KMS-11 (cell line): ENCODE data around the gene MRPS31.
"Not testable (repeated sequence)": the region's sequence is repeated elsewhere in the genome, so short reads cannot be mapped to it uniquely, and the experiment has no call there.

Source experiments
- H2AFZ ChIP-seq: fragments of 200-600 bp; sonication (generic); 2 replicates; pipeline ENCODE4 v1.6.1; 2016; ENCODE audit warnings: antibody characterized with exemption, mixed run types, low read depth
- H3K27ac ChIP-seq: fragments of 200-600 bp; sonication (generic); 2 replicates; pipeline ENCODE4 v1.6.1; 2016; ENCODE audit warnings: mild to moderate bottlenecking, mixed run types
- H3K27me3 ChIP-seq: fragments of 200-600 bp; sonication (generic); 2 replicates; pipeline ENCODE4 v1.6.1; 2017; ENCODE audit warnings: mild to moderate bottlenecking, low read depth, mixed run types, moderate library complexity; ENCODE audit not compliant: insufficient read depth
- H3K36me3 ChIP-seq: fragments of 200-600 bp; sonication (generic); 2 replicates; pipeline ENCODE4 v1.6.1; 2017; ENCODE audit warnings: mild to moderate bottlenecking, mixed run types; ENCODE audit not compliant: insufficient read depth
- H3K4me1 ChIP-seq: fragments of 200-600 bp; sonication (generic); 2 replicates; pipeline ENCODE4 v1.6.1; 2016; ENCODE audit warnings: mild to moderate bottlenecking, low read depth, mixed run types; ENCODE audit not compliant: poor library complexity, severe bottlenecking
- H3K4me2 ChIP-seq: fragments of 200-600 bp; sonication (generic); 2 replicates; pipeline ENCODE4 v1.7.0; 2016; ENCODE audit warnings: mild to moderate bottlenecking, mixed run types
- H3K4me3 ChIP-seq: fragments of 200-600 bp; sonication (generic); IDR thresholded peaks from 2 replicates; pipeline ENCODE4 v1.6.1; 2017; ENCODE audit warnings: low read depth, low read length, mixed read lengths; ENCODE audit not compliant: insufficient read depth
- H3K79me2 ChIP-seq: fragments of 200-600 bp; sonication (generic); 2 replicates; pipeline ENCODE4 v1.6.1; 2016; ENCODE audit warnings: low read depth, mixed run types; ENCODE audit not compliant: insufficient read depth
- H3K9ac ChIP-seq: fragments of 200-600 bp; sonication (generic); 2 replicates; pipeline ENCODE4 v1.6.1; 2016; ENCODE audit warnings: mild to moderate bottlenecking, mixed run types
- H4K20me1 ChIP-seq: fragments of 200-600 bp; sonication (generic); 2 replicates; pipeline ENCODE4 v1.6.1; 2016; ENCODE audit warnings: mild to moderate bottlenecking, mixed run types; ENCODE audit not compliant: insufficient read depth
- TF ChIP-seq, protein P1 (sequence below): fragments of 200-600 bp; sonication (generic); conservative IDR thresholded peaks from 2 replicates; pipeline ENCODE4 v1.6.1; 2017; ENCODE audit warnings: low read depth, mild to moderate bottlenecking, antibody characterized with exemption, low read length, moderate library complexity, mixed read lengths

The MRPS31 gene

DNA sequence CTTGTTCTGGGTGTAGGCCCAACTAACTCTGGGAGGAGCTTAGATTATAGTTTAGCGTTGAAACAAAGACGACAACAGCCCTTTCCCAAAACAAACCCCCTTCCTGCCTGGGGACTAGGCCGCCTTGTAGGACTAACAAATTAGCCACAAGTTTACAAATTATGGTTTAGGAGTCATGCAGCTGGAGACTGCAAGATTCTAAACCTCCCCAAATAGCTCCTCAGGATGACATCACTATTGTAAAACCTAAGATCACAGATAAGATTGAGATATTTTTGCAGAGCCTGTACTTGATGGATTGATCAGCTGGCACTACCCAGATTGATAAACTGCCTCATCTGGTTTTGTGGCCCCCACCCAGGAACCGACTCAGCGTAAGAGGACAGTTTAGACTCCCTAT lies 16.1 kb upstream of the MRPS31 start:
- no peaks in the 10 kb centered on the region for H4K20me1 ChIP-seq
- peaks cover 26% of the 10 kb centered on the region; the same call in 1 of the 2 replicates for H3K79me2 ChIP-seq
- no peak overlapping the region for H3K9ac ChIP-seq
- H3K4me2 ChIP-seq = no peak overlapping the region
- TF ChIP-seq, protein P1, sequence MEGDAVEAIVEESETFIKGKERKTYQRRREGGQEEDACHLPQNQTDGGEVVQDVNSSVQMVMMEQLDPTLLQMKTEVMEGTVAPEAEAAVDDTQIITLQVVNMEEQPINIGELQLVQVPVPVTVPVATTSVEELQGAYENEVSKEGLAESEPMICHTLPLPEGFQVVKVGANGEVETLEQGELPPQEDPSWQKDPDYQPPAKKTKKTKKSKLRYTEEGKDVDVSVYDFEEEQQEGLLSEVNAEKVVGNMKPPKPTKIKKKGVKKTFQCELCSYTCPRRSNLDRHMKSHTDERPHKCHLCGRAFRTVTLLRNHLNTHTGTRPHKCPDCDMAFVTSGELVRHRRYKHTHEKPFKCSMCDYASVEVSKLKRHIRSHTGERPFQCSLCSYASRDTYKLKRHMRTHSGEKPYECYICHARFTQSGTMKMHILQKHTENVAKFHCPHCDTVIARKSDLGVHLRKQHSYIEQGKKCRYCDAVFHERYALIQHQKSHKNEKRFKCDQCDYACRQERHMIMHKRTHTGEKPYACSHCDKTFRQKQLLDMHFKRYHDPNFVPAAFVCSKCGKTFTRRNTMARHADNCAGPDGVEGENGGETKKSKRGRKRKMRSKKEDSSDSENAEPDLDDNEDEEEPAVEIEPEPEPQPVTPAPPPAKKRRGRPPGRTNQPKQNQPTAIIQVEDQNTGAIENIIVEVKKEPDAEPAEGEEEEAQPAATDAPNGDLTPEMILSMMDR = no peak
- H3K27ac ChIP-seq = no peak overlapping the region
- H2AFZ ChIP-seq = no peak overlapping the region
- no peaks in the 10 kb centered on the region for H3K27me3 ChIP-seq
- H3K4me3 ChIP-seq = no peak overlapping the region
- H3K36me3 ChIP-seq = no peaks in the 10 kb centered on the region
- H3K4me1 ChIP-seq = peaks cover 17% of the 10 kb centered on the region

DNA sequence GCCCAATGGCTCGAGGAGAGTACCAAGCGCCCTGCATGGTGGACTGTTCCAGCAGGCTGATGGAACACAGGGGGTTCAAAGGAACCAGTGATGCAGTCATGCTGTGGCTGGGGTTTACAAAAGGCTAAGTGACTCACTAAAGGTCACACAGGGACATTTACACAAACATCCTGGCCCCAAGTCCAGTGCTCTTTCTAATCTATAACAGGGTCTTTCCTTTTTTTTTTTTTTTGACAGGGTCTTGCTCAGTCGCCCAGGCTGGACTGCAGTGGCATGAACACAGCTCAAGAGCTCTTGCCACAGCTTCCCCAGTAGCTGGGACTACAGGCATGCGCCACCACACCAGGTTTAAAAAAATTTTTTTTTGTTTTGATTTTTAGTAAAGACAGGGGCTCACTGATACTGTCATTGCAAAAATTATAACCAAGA lies 15.6 kb upstream of the MRPS31 start:
- TF ChIP-seq, protein P1 = no peak
- Histone ChIP-seq H2AFZ (no peak overlapping the region), H3K4me1 (peaks cover 12% of the 10 kb centered on the region), H3K27me3 (no peaks in the 10 kb centered on the region), H4K20me1 (no peaks in the 10 kb centered on the region), H3K9ac (no peak overlapping the region), H3K4me3 (no peak overlapping the region), H3K4me2 (no peak overlapping the region), H3K36me3 (no peaks in the 10 kb centered on the region), H3K27ac (no peak overlapping the region), H3K79me2 (peaks cover 22% of the 10 kb centered on the region; the same call in 1 of the 2 replicates)

DNA sequence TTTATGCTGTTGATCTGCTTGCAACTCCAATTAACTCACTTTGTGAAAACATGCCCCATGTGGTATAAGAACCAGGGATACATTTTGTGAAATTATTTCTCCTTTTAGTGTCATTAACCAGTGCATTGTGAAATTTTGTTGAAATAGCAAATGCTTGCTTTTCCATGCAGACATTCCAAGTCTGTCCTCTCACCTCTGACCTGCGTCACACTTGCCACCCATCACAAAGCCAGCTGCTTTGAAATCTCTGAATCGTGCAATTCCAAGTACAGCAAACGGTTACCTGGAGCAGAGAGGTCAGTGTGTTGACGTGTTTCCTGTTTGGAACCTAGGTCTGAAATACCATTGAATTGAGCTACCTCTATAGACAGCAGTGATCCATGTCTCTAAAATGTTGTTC lies 13.6 kb upstream of the MRPS31 start:
- H2AFZ ChIP-seq = no peak overlapping the region
- H3K27me3 ChIP-seq = no peaks in the 10 kb centered on the region

DNA sequence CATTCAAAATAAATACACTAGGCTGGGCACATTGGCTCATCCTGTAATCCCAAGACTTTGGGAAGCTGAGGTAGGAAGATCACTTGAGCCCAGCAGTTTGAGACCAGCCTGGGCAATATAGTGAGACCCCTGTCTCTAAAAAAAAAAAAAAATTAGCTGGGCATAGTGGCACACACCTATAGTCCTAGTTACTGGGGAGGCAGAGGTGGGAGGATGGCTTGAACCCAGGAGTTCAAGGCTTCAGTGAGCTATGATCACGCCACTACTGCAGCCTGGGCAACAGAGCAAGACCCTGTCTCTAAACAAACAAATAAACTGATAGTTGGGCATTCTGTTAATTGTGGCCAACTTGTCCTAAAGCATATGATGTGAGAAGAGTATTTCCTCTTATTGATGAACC lies 12.0 kb upstream of the MRPS31 start:
- H3K4me3 ChIP-seq, H2AFZ ChIP-seq, H3K79me2 ChIP-seq, H3K4me2 ChIP-seq, H3K27me3 ChIP-seq, H3K4me1 ChIP-seq, H3K9ac ChIP-seq, H3K36me3 ChIP-seq, H4K20me1 ChIP-seq, H3K27ac ChIP-seq: not testable (repeated sequence)

More for the DNA sequence above, 13.6 kb upstream of the MRPS31 start:
- Histone ChIP-seq H3K36me3 (no peaks in the 10 kb centered on the region), H3K4me3 (no peak overlapping the region), H3K79me2 (peaks cover 5% of the 10 kb centered on the region; the same call in 1 of the 2 replicates), H3K9ac (no peak overlapping the region), H4K20me1 (no peaks in the 10 kb centered on the region), H3K4me2 (no peak overlapping the region), H3K4me1 (peaks cover 6% of the 10 kb centered on the region), H3K27ac (no peak overlapping the region)
- TF ChIP-seq, protein P1 = no peak

DNA sequence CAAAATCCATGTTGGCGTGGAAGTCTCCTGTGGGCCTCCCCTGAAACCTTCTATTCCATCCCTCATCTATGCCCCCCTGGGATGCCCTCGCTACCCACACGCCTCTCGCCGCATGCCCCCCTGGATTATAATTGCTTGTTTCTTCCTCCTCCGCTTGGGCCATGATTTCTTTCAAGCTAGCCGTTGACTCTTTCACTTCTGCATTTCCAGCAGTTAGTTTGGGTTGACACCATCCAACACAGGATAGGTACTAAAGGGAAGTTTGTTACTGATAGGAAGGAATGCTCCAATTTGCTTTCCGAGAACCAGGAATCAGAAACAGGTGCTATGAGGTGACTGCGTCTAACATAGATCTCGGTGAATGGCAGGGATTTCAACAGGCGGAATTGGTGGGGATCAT lies 10.7 kb upstream of the MRPS31 start:
- TF ChIP-seq, protein P1 = no peak
- H3K4me2 ChIP-seq = no peak overlapping the region
- no peak overlapping the region for H3K27ac ChIP-seq
- no peaks in the 10 kb centered on the region for H3K36me3 ChIP-seq
- H3K79me2 ChIP-seq = no peaks in the 10 kb centered on the region
- no peak overlapping the region for H3K9ac ChIP-seq
- no peaks in the 10 kb centered on the region for H3K27me3 ChIP-seq
- no peak overlapping the region for H2AFZ ChIP-seq
- no peaks in the 10 kb centered on the region for H4K20me1 ChIP-seq
- H3K4me3 ChIP-seq = no peak overlapping the region
- peaks cover 9% of the 10 kb centered on the region for H3K4me1 ChIP-seq
